Measurements from ENCODE around the gene PGBD5. TPM values are rescaled to one million over a fixed set of nuclear protein-coding genes. Genes with fewer than 3 reads are reported as not detected.

PGBD5 gene
- total and polyA plus RNA-seq, 9 of the 15 experiments (the other 6 are each of a cell fraction or from before 2014, with no cell fraction given): under 0.01 to 0.40 (median 0.10) TPM; not detected in 3

DNA sequence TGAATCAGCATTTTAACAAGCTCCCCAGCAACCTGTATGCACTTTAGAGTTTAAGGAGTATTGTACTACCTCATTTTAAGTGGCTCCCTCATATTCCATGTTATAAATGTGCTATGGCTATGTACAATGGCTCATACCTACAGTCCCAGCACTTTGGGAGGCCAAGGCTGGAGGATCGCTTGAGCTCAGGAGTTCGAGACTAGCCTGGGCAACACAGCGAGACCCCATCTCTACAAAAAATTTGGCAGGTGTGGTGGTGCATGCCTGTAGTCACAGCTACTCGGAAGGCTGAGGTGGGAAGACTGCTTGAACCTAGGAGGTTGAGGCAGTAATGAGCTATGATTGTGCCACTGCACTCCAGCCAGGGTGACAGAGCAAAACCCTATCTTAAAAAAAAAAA, 40.2 kb downstream of the PGBD5 start:
- in situ Hi-C loops (cut with MboI) (no loop called here), intact Hi-C loops (cut with micrococcal nuclease) (no loop called here)
- no peak overlapping the region for H3K9ac ChIP-seq (ENCODE audit: insufficient read depth in 1 of 2, low read depth in 2 of 2, low read length in 2 of 2)
- H3K4me1 ChIP-seq (replicated peaks in 1 of 2; ENCODE audit: control insufficient read depth in 2 of 2, insufficient read depth in 2 of 2, low read length in 2 of 2): no peaks in the 10 kb centered on the region
- H3K27ac ChIP-seq (ENCODE audit: extremely low read depth, low read depth, low read length): no peak overlapping the region
- ATAC-seq (no peak), FAIRE-seq (no peak), DNase-seq (ENCODE audit: extremely low read depth in 1 of 4, low spot score in 3 of 4) (no peak)
- no TSS peak for BruUV-seq (replicated peaks)
- no peak for TF ChIP-seq ZNF785 (CRISPR knock-in tag; IDR thresholded peaks at IDR 0.05)
- TF ChIP-seq SMARCB1 (IDR thresholded peaks at IDR 0.05; ENCODE audit: insufficient read length, low read depth): no peak
- TF ChIP-seq HNRNPL (IDR thresholded peaks at IDR 0.05; ENCODE audit: low read depth, low read length): no peak
- TF ChIP-seq, protein P1, sequence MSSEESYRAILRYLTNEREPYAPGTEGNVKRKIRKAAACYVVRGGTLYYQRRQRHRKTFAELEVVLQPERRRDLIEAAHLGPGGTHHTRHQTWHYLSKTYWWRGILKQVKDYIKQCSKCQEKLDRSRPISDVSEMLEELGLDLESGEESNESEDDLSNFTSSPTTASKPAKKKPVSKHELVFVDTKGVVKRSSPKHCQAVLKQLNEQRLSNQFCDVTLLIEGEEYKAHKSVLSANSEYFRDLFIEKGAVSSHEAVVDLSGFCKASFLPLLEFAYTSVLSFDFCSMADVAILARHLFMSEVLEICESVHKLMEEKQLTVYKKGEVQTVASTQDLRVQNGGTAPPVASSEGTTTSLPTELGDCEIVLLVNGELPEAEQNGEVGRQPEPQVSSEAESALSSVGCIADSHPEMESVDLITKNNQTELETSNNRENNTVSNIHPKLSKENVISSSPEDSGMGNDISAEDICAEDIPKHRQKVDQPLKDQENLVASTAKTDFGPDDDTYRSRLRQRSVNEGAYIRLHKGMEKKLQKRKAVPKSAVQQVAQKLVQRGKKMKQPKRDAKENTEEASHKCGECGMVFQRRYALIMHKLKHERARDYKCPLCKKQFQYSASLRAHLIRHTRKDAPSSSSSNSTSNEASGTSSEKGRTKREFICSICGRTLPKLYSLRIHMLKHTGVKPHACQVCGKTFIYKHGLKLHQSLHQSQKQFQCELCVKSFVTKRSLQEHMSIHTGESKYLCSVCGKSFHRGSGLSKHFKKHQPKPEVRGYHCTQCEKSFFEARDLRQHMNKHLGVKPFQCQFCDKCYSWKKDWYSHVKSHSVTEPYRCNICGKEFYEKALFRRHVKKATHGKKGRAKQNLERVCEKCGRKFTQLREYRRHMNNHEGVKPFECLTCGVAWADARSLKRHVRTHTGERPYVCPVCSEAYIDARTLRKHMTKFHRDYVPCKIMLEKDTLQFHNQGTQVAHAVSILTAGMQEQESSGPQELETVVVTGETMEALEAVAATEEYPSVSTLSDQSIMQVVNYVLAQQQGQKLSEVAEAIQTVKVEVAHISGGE (CRISPR knock-in tag; IDR thresholded peaks at IDR 0.05): no peak
- TF ChIP-seq, protein P2, sequence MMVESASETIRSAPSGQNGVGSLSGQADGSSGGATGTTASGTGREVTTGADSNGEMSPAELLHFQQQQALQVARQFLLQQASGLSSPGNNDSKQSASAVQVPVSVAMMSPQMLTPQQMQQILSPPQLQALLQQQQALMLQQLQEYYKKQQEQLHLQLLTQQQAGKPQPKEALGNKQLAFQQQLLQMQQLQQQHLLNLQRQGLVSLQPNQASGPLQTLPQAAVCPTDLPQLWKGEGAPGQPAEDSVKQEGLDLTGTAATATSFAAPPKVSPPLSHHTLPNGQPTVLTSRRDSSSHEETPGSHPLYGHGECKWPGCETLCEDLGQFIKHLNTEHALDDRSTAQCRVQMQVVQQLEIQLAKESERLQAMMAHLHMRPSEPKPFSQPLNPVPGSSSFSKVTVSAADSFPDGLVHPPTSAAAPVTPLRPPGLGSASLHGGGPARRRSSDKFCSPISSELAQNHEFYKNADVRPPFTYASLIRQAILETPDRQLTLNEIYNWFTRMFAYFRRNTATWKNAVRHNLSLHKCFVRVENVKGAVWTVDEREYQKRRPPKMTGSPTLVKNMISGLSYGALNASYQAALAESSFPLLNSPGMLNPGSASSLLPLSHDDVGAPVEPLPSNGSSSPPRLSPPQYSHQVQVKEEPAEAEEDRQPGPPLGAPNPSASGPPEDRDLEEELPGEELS (CRISPR knock-in tag; IDR thresholded peaks at IDR 0.05; ENCODE audit: borderline replicate concordance): no peak
- peak; percentile 29 for TF ChIP-seq ZNF316 (IDR thresholded peaks at IDR 0.05)
- H3K27me3 ChIP-seq (ENCODE audit: control insufficient read depth in 2 of 2, insufficient read depth in 2 of 2, low read length in 2 of 2): peaks cover 11 to 44% of the 10 kb centered on the region in 2 experiments
- no peak overlapping the region for H3K4me3 ChIP-seq
- H4K20me1 ChIP-seq (replicated peaks; ENCODE audit: control insufficient read depth, insufficient read depth, low read length): peaks cover 4% of the 10 kb centered on the region; the same call in 1 of the 2 replicates
- no peaks in the 10 kb centered on the region for H3K36me3 ChIP-seq (ENCODE audit: control insufficient read depth, insufficient read depth, low read length)
- 1% methylated on average over 4 of the region's 4 CpGs for WGBS (ENCODE audit: insufficient coverage, low coverage, missing lambda C conversion rate)
- ChIA-PET CTCF (ENCODE audit: low intra/inter-chr PET ratio) (no interaction called here), POLR2A (interaction anchor here (0.6 to 0.8 kb wide), 2 partner anchors 15 to 874 kb away, joined by 3 to 5 read pairs; no protein-coding TSS in a partner anchor)
- no peaks in the 10 kb centered on the region for H3K9me1 ChIP-seq (ENCODE audit: control insufficient read depth, insufficient read depth, low read length)
- H3K4me2 ChIP-seq (ENCODE audit: insufficient read depth, low read length): no peak overlapping the region
- H2AFZ ChIP-seq (ENCODE audit: low read depth, low read length): no peak overlapping the region
- H3K9me3 ChIP-seq (replicated peaks; ENCODE audit: control insufficient read depth, insufficient read depth, low read depth, low read length): no peaks in the 10 kb centered on the region
- H3K79me2 ChIP-seq (ENCODE audit: control insufficient read depth, insufficient read depth, low read length): no peaks in the 10 kb centered on the region

Measured in K562 (cell line).